Stomach (tissue), 4 donors: Measurements from ENCODE around the gene COL19A1.
"Not testable (repeated sequence)": the region's sequence is repeated elsewhere in the genome, so short reads cannot be mapped to it uniquely, and the experiment has no call there.

Experiments
- EP300 ChIP-seq: sonication (generic); formaldehyde crosslinking; IDR thresholded peaks from one replicate; pipeline ENCODE4 v1.6.1; 2017; ENCODE audit warnings: antibody characterized with exemption
- POLR2A ChIP-seq, 4 donors: fragments of 450-650 bp; IDR thresholded peaks; one replicate each; pipeline ENCODE4 v1.6.1; 2016; ENCODE audit warnings: antibody characterized with exemption in 4 of 4, control low read depth in 2 of 4, mild to moderate bottlenecking in 1 of 4, moderate library complexity in 1 of 4
- POLR2AphosphoS5 ChIP-seq, 3 donors: sonication (generic); formaldehyde crosslinking; IDR thresholded peaks; one replicate each; pipeline ENCODE4 v1.6.1; 2016; ENCODE audit warnings: antibody characterized with exemption in 3 of 3
- TF ChIP-seq, protein P1 (sequence below), 7 experiments: fragments of 450-650 bp in 4 of 7; fragments of 200-600 bp in 3 of 7; sonication (generic) in 3 of 7; IDR thresholded peaks; one replicate each; pipeline ENCODE4 v1.5.1; 2016 to 2019; ENCODE audit warnings: antibody characterized with exemption in 7 of 7, control low read depth in 2 of 7, mild to moderate bottlenecking in 1 of 7

GRCh38 chr6:69965974-69966373, 99.6 kb downstream of the COL19A1 start:
- TF ChIP-seq, protein P1, sequence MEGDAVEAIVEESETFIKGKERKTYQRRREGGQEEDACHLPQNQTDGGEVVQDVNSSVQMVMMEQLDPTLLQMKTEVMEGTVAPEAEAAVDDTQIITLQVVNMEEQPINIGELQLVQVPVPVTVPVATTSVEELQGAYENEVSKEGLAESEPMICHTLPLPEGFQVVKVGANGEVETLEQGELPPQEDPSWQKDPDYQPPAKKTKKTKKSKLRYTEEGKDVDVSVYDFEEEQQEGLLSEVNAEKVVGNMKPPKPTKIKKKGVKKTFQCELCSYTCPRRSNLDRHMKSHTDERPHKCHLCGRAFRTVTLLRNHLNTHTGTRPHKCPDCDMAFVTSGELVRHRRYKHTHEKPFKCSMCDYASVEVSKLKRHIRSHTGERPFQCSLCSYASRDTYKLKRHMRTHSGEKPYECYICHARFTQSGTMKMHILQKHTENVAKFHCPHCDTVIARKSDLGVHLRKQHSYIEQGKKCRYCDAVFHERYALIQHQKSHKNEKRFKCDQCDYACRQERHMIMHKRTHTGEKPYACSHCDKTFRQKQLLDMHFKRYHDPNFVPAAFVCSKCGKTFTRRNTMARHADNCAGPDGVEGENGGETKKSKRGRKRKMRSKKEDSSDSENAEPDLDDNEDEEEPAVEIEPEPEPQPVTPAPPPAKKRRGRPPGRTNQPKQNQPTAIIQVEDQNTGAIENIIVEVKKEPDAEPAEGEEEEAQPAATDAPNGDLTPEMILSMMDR (IDR thresholded peaks at IDR 0.05) = not testable (repeated sequence)
- not testable (repeated sequence) for TF ChIP-seq POLR2AphosphoS5 (IDR thresholded peaks at IDR 0.05); POLR2A (IDR thresholded peaks at IDR 0.05); EP300
